Neutrophil (primary cell): Measurements from ENCODE around the gene METTL2A.
"Not testable (repeated sequence)": the region's sequence is repeated elsewhere in the genome, so short reads cannot be mapped to it uniquely, and the experiment has no call there.

Experiments used
- H3K27ac ChIP-seq: fragments of 200-600 bp; sonication (generic); 2 replicates; pipeline ENCODE4 v1.5.1; 2016; ENCODE audit warnings: mild to moderate bottlenecking, moderate library complexity
- H3K27me3 ChIP-seq: fragments of 200-600 bp; sonication (generic); 2 replicates; pipeline ENCODE4 v1.6.0; 2016; ENCODE audit warnings: mild to moderate bottlenecking
- H3K36me3 ChIP-seq: fragments of 200-600 bp; sonication (generic); 2 replicates; pipeline ENCODE4 v1.5.1; 2017
- H3K4me1 ChIP-seq, 2 experiments: fragments of 200-600 bp in 1 of 2; sonication (generic) in 1 of 2; 1 replicate in 1 of 2; 2 replicates in 1 of 2; pipeline versions ENCODE4 v1.5.1 to v1.6.1; 2013 to 2016; ENCODE audit warnings: low read depth in 1 of 2, low read length in 1 of 2, mild to moderate bottlenecking in 1 of 2, moderate library complexity in 1 of 2; ENCODE audit not compliant: control insufficient read depth in 1 of 2, insufficient read depth in 1 of 2
- H3K4me3 ChIP-seq, 2 experiments: fragments of 200-600 bp in 1 of 2; sonication (generic) in 1 of 2; 1 replicate in 1 of 2; 2 replicates in 1 of 2; pipeline ENCODE4 v1.5.1; 2013 to 2016; ENCODE audit warnings: low read depth in 1 of 2, low read length in 1 of 2, mild to moderate bottlenecking in 1 of 2, moderate library complexity in 1 of 2
- H3K9me3 ChIP-seq: fragments of 200-600 bp; sonication (generic); 2 replicates; pipeline ENCODE4 v1.5.1; 2016
- TF ChIP-seq, protein P1 (sequence below): fragments of 200-600 bp; sonication (generic); IDR thresholded peaks from 2 replicates; pipeline ENCODE4 v1.5.1; 2016; ENCODE audit warnings: antibody characterized with exemption

Gene METTL2A

DNA sequence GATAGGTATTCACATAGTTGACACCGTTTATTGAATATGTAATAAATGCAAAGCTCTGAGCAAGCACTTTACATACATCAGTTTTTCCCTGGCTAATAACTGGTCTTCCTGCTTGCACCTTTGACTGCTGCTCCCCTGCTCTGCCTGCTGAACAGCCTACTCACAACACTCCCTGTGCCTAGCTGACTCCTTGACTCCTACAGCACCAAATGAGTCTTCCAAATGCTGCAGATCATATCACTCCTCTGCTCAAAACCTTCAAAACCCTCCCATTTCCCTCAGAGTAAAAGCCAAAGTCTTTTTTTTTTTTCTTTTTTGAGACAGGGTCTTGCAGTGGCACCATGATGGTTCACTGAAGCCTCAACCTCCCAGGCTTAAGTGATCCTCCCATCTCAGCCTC lies 24.8 kb upstream of the METTL2A start:
- peaks cover 23% of the 10 kb centered on the region for H3K27me3 ChIP-seq
- H3K36me3 ChIP-seq = no peaks in the 10 kb centered on the region
- TF ChIP-seq, protein P1, sequence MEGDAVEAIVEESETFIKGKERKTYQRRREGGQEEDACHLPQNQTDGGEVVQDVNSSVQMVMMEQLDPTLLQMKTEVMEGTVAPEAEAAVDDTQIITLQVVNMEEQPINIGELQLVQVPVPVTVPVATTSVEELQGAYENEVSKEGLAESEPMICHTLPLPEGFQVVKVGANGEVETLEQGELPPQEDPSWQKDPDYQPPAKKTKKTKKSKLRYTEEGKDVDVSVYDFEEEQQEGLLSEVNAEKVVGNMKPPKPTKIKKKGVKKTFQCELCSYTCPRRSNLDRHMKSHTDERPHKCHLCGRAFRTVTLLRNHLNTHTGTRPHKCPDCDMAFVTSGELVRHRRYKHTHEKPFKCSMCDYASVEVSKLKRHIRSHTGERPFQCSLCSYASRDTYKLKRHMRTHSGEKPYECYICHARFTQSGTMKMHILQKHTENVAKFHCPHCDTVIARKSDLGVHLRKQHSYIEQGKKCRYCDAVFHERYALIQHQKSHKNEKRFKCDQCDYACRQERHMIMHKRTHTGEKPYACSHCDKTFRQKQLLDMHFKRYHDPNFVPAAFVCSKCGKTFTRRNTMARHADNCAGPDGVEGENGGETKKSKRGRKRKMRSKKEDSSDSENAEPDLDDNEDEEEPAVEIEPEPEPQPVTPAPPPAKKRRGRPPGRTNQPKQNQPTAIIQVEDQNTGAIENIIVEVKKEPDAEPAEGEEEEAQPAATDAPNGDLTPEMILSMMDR = no peak
- H3K4me1 ChIP-seq = no peaks in the 10 kb centered on the region
- H3K9me3 ChIP-seq = no peaks in the 10 kb centered on the region
- H3K4me3 ChIP-seq = no peak overlapping the region
- no peak overlapping the region for H3K27ac ChIP-seq

DNA sequence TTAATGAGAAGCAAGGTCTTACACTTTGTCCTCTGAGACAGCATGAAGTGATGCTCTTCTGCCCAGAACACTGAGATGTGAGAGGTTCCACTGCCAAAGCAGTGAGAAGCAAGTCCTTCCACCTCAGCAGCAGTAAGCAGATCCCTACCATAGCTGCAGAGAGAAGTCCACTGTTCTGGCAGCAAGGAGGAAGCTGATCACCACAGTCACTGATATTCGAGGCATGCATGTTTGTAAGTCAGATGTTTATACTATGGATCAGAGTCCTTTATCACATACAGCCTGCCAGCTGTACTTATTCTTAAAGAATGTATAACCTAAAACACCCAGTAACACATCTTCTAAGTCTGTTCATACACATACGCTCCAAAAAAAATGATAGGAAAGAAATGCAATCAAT lies 18.2 kb upstream of the METTL2A start:
- Histone ChIP-seq H3K9me3 (no peaks in the 10 kb centered on the region), H3K4me1 (no peaks in the 10 kb centered on the region), H3K36me3 (no peaks in the 10 kb centered on the region), H3K27me3 (peaks cover 20% of the 10 kb centered on the region), H3K27ac (no peak overlapping the region), H3K4me3 (no peak overlapping the region)
- TF ChIP-seq, protein P1 = no peak

DNA sequence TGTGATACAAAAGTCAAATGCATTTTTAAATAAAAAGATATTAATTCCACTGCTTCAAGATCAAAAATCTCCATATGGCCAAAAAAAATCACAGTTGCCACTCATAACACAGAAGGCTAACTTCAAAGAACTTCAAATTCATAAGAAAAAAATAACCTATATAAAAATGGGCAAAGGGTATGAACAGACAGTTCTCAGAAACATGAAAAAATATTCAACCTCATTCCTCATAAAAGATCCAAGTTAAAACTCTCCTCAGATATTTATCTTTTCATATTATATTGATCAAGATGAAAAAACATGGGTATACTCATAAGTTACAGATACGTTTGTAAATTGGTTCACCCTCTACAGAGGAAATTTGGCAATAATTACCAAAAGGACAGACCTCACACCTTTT lies 10.6 kb upstream of the METTL2A start:
- H3K9me3 ChIP-seq, H3K27ac ChIP-seq, H3K36me3 ChIP-seq, H3K4me3 ChIP-seq, H3K4me1 ChIP-seq: not testable (repeated sequence)
- H3K27me3 ChIP-seq = peaks cover 33% of the 10 kb centered on the region

DNA sequence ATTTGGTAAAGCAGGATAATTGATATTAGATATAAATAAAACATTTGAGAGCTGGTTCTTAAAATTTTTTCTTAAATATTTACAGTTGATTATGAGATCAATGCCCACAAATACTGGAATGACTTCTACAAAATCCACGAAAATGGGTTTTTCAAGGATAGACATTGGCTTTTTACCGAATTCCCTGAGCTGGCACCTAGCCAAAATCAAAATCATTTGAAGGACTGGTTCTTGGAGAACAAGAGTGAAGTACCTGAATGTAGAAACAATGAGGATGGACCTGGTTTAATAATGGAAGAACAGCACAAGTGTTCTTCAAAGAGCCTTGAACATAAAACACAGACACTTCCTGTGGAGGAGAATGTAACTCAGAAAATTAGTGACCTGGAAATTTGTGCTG lies 2.5 kb downstream of the METTL2A start:
- peaks cover 8 to 11% of the 10 kb centered on the region in 2 experiments for H3K4me1 ChIP-seq
- H3K27ac ChIP-seq, H3K27me3 ChIP-seq, H3K4me3 ChIP-seq, H3K36me3 ChIP-seq, H3K9me3 ChIP-seq: not testable (repeated sequence)

DNA sequence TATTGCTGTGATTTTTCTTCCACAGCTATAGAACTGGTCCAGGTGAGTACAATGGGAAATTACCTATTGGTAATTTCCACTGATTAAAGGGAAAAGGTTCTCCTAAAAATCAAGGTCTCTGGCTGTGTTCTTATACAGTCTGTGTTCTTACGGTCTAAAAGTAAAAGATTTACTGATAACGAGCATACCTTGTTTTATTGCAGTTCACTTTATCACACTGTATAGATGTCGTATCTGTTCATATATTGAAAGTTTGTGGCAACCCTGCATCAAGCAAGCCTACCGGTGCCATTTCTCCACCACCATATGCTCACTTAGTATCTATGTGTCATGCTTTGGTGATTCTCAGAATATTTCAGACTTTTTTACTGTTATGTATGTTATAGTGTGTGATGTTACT lies 11.6 kb downstream of the METTL2A start:
- H3K27ac ChIP-seq, H3K4me1 ChIP-seq, H3K9me3 ChIP-seq, H3K36me3 ChIP-seq, H3K27me3 ChIP-seq, H3K4me3 ChIP-seq: not testable (repeated sequence)

DNA sequence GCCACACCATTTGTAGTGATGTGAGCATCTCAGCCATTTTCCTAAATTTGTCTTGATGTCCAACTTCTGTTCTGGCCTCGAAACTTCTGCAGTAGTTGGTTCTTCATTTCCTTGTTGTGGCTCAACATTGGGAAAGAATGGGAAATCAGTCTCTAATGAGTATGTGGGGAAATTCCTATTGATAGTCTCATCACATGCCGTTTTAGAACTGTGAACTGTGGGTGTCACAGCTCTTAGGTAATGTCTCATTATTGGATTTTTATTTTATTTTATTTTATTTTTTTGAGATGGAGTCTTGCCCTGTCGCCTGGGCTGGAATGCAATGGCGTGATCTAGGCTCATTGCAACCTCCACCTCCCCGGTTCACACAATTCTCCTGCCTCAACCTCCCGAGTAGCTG lies 17.5 kb downstream of the METTL2A start:
- H3K9me3 ChIP-seq, H3K4me3 ChIP-seq, H3K27me3 ChIP-seq, H3K27ac ChIP-seq, H3K4me1 ChIP-seq: not testable (repeated sequence)
- H3K36me3 ChIP-seq = peaks cover 29% of the 10 kb centered on the region

DNA sequence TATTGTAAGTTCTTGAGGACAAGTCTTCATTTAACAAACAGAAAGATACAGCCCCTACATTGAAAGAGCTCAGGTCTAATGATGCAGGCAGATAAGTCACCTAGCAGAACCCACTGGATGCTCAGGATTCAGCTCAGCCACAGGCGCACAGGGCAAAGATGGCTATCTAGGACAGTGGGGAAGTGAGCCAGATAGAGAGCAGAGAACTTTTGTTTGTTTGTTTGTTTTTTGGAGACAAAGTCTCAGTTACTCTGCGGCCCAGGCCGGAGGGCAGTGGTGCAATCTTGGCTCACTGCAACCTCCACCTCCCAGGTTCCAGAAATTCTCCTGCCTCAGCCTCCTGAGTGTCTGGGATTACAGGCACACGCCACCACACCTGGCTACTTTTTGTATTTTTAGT lies 20.4 kb downstream of the METTL2A start:
- Histone ChIP-seq H3K27ac (no peak overlapping the region), H3K27me3 (no peaks in the 10 kb centered on the region), H3K9me3 (no peaks in the 10 kb centered on the region), H3K4me1 (no peaks in the 10 kb centered on the region), H3K4me3 (no peak overlapping the region), H3K36me3 (peaks cover 46% of the 10 kb centered on the region)
- TF ChIP-seq, protein P1 = no peak

DNA sequence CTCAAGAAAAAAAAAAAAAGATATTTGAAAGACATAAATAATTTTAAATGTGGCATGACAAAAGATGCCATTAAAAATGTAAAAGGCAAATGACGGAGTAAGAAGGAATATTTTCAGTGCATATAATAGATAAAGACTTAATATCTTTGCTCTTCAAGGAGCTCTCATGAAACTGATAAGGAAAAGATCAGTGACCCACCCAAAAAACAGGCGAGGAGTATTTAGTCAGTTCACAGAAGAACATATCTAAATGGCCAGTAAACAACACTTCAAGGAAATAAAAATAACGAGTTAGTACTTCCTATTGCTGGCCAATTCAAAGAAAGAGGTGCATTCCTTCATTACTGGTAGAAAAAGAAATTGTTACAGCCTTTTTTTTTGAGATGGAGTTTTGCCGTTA lies 22.1 kb downstream of the METTL2A start:
- H3K27ac ChIP-seq = not testable (repeated sequence)

DNA sequence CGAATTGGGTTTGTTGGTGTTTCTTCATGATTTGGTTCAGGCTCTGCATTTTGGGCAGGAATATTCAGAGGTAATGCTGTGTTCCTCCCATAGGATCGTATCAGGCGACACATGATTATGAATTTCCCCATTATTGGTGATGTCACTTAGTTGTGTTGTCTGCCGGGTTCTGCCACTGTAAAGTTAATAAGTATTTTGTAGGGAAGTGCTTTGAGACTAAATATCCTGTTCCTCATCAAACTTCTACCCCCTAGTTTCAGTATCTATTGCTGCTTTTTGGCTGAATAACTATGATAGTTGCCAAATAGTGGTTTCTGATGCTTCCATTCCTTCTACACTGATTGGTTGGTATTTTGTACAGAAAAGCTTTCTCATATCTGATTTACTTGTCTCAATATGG lies 28.5 kb downstream of the METTL2A start:
- H3K36me3 ChIP-seq, H3K9me3 ChIP-seq, H3K27me3 ChIP-seq, H3K4me3 ChIP-seq, H3K27ac ChIP-seq, H3K4me1 ChIP-seq: not testable (repeated sequence)

More for the DNA sequence above, 22.1 kb downstream of the METTL2A start:
- not testable (repeated sequence) for H3K4me3 ChIP-seq, H3K4me1 ChIP-seq, H3K9me3 ChIP-seq, H3K27me3 ChIP-seq
- H3K36me3 ChIP-seq = peaks cover 45% of the 10 kb centered on the region

DNA sequence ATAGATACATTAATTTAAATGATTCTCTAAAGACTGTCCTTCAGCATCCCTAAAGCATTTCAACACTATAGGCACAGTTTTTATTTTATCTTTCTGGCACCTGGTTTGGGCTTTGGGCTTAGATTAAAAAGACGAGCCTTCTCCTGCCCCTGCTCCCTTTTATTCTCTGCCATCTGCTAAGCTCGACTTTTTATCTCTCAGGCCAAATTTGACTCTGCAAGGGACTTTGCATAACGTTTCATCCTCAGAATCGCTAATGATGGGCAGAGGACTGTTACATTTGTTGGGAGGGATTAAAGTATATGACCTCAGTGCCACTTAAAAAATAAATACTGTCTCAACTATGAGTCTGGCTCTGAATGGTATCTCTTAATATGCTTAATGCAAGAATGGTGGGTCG lies 29.3 kb downstream of the METTL2A start:
- H3K4me3 ChIP-seq, H3K36me3 ChIP-seq, H3K27me3 ChIP-seq, H3K9me3 ChIP-seq, H3K27ac ChIP-seq, H3K4me1 ChIP-seq: not testable (repeated sequence)

DNA sequence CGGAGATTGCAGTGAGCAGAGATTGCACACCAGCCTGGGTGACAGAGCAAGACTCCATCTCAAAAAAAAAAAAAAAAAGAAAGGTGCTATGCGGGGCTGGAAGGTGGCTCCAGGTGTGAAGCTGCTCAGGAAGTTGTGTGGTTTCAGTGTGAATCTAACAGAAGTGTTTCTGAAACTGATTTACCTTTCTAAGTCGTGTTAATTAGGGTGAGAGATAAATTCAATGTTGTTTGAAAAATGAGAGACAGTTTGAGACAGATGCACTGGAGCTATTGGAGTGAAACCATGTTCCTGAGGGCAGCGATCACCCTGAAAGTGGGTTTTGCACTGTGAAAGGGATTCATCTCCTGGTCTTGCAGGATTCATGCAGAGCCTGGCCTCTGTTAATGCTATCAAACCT lies 30.0 kb downstream of the METTL2A start:
- H3K36me3 ChIP-seq, H3K27ac ChIP-seq, H3K4me3 ChIP-seq, H3K4me1 ChIP-seq, H3K27me3 ChIP-seq, H3K9me3 ChIP-seq: not testable (repeated sequence)

DNA sequence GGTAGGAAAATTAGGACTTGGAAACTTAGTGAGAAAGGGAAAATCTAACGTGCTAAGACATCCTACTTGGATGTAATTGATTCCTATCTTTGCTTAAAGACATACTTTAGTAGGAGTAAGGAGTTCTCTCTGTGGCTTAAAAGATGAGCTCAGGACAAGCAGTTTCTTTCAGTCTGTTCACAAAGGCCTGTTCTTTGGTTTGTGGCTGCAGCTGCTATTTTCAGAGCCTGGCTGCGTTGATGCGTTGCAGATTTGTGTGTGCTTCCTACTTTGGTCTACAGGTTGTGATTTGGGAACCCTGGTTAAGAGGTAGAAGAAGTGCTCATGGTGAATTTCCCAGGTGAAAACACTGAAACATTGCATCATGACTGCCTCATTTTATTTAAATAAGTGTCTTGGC lies 30.4 kb downstream of the METTL2A start:
- not testable (repeated sequence) for H3K36me3 ChIP-seq, H3K4me1 ChIP-seq, H3K9me3 ChIP-seq

More for the DNA sequence above, 30.4 kb downstream of the METTL2A start:
- not testable (repeated sequence) for H3K4me3 ChIP-seq, H3K27me3 ChIP-seq, H3K27ac ChIP-seq
